LNCaP clone FGC (cell line): ENCODE measurements around the gene MTCH1.

ENCODE experiments used
- DNase-seq: peaks from one replicate; pipeline ENCODE4 v3.0.0-alpha.2; 2011; ENCODE audit warnings: low read depth
- H3K4me3 ChIP-seq: 2 replicates; pipeline ENCODE4 v1.5.1; 2011; ENCODE audit warnings: mild to moderate bottlenecking, low read depth, low read length, control low read depth
- TF ChIP-seq, protein P1 (sequence below): IDR thresholded peaks from 2 replicates; pipeline ENCODE4 v1.5.1; 2012; ENCODE audit warnings: mild to moderate bottlenecking; ENCODE audit not compliant: control insufficient read depth, insufficient read depth; ENCODE audit errors: extremely low read depth

MTCH1 gene

DNA sequence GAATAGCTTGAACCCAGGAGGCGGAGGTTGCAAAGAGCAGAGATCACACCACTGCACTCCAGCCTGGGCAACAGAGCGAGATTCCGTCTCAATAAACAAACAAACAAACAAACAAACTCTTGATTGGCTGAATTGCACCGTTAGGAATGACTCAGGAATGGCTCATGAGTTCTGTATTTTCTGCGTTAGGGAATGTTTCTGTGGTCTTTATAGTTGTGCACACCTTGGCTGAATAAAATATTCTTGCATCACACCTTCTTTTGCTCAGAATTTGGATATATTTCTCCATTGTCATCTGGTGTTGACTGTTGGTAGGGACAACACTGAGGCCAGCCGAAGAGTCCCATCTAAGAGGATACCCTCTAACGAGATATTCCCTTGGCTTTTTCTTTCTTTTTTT, 51.1 kb downstream of the MTCH1 start:
- no peak overlapping the region for H3K4me3 ChIP-seq
- TF ChIP-seq, protein P1, sequence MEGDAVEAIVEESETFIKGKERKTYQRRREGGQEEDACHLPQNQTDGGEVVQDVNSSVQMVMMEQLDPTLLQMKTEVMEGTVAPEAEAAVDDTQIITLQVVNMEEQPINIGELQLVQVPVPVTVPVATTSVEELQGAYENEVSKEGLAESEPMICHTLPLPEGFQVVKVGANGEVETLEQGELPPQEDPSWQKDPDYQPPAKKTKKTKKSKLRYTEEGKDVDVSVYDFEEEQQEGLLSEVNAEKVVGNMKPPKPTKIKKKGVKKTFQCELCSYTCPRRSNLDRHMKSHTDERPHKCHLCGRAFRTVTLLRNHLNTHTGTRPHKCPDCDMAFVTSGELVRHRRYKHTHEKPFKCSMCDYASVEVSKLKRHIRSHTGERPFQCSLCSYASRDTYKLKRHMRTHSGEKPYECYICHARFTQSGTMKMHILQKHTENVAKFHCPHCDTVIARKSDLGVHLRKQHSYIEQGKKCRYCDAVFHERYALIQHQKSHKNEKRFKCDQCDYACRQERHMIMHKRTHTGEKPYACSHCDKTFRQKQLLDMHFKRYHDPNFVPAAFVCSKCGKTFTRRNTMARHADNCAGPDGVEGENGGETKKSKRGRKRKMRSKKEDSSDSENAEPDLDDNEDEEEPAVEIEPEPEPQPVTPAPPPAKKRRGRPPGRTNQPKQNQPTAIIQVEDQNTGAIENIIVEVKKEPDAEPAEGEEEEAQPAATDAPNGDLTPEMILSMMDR: no peak
- no peak for DNase-seq

- no peak overlapping the region for H3K4me3 ChIP-seq
- no peak for DNase-seq
- TF ChIP-seq, protein P1: no peak
Observed at GRCh38 chr6:36933519-36933918, 52.5 kb downstream of the MTCH1 start.

GRCh38 chr6:36933102-36933501, 52.9 kb downstream of the MTCH1 start:
- TF ChIP-seq, protein P1: no peak
- DNase-seq: no peak
- no peak overlapping the region for H3K4me3 ChIP-seq

DNA sequence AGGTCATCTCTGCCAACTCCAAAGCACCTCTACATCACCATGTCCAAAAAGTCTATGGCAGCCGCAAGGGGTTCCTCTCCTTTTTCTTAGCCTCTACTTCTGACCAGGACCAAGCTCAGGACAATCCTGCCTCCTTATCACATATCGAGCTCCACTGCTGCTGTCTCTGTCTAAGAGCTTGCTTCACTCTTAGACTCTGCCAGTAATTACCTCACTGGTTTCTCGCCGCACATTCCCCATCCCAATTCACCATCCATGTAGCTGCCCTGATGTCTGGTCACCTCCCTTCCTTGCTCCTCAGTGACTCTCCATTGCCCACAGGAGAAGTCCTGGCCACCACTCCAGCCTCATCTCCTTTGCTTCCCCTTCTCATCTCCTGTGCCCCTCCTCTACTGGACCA, 55.5 kb downstream of the MTCH1 start:
- no peak overlapping the region for H3K4me3 ChIP-seq

DNA sequence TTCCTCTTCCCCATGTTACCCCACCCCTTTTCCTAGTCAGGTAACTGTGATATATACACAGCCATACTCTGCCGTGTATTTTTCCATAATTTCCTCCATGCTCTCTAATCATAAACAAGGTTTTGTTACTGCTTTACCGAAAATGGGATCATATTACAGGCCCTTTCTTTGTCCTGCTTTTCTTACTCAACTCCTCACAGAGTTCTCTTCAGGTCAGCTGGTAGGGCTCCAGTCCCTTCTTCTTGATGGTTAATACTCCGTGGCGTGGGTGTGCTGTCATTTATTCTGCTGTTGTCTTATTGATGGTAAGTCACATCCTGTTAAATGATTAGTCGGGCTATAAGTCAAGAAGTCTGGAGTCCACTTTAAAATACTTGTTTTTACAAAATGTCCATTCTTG, 56.4 kb downstream of the MTCH1 start:
- H3K4me3 ChIP-seq: no peak overlapping the region
- TF ChIP-seq, protein P1: no peak
- no peak for DNase-seq

More for the DNA sequence above, 55.5 kb downstream of the MTCH1 start:
- TF ChIP-seq, protein P1: no peak
- no peak for DNase-seq

DNA sequence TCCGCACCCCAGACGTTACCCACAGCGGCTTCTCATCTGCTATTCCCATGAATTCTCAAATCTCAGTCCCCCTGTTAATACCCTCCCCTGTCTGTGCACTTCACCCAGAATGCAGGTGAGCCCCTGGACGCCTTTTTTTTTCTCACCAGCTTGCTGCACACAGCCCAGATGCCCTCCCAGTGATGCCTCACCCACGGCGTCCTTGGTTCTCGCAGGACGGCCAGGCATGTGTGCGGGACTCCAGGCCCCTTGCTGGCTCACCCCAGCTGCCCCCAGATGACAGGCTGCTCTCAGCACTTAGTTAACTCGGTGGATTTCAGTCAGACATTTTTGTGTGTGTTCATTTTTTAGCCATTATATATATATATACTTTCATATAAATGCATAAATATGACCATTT, 56.8 kb downstream of the MTCH1 start:
- TF ChIP-seq, protein P1: no peak
- DNase-seq: no peak

DNA sequence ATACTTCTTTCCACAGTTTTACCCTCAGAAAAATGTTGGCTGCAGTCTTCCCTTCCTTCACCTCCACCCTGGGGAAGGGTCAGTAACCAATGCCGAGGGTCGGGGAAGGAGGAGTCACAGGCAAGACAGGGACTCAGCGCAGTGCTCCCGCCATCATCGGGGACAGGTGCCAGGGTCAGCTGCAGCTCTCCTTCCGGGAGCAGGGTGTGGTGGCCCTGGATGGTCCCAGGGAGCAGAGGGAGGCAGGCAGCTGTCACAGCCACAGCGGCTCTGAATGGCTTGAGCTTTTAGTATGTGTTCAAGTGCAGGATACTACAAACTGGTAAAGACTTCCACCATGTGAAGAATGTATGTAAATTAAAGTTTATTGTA, 57.5 kb downstream of the MTCH1 start:
- no peak for DNase-seq
- TF ChIP-seq, protein P1: no peak
- no peak overlapping the region for H3K4me3 ChIP-seq

More for the DNA sequence above, 56.8 kb downstream of the MTCH1 start:
- H3K4me3 ChIP-seq: no peak overlapping the region
